CD4-positive, alpha-beta T cell treated with Interleukin-15 for 1 hour (primary cell): ENCODE measurements around the gene MLXIP.
"Not testable (repeated sequence)": the region's sequence is repeated elsewhere in the genome, so short reads cannot be mapped to it uniquely, and the experiment has no call there.

Experiments
- DNase-seq: peaks from one replicate; pipeline ENCODE4 v3.0.0-alpha.2; 2020

The MLXIP gene

GRCh38 chr12:122097927-122098756 lies 19.6 kb downstream of the MLXIP start:
- DNase-seq, result no peak

GRCh38 chr12:122099280-122099749 lies 20.8 kb downstream of the MLXIP start:
- no peak for DNase-seq

GRCh38 chr12:122099856-122100255 lies 21.3 kb downstream of the MLXIP start:
- no peak for DNase-seq

GRCh38 chr12:122100568-122100967 lies 22.0 kb downstream of the MLXIP start:
- no peak for DNase-seq

GRCh38 chr12:122102331-122102730 lies 23.8 kb downstream of the MLXIP start:
- no peak for DNase-seq

GRCh38 chr12:122104844-122105243 lies 26.3 kb downstream of the MLXIP start:
- DNase-seq, result no peak

- DNase-seq, result not testable (repeated sequence)
Measured at GRCh38 chr12:122105496-122105895, 26.9 kb downstream of the MLXIP start.

GRCh38 chr12:122106843-122107242 lies 28.3 kb downstream of the MLXIP start:
- DNase-seq, result no peak

GRCh38 chr12:122107261-122107660 lies 28.7 kb downstream of the MLXIP start:
- DNase-seq, result no peak

GRCh38 chr12:122111089-122111641 lies 32.6 kb downstream of the MLXIP start:
- no peak for DNase-seq

- DNase-seq, result no peak
Measured at GRCh38 chr12:122116707-122117535, 38.4 kb downstream of the MLXIP start.

- no peak for DNase-seq
Measured at GRCh38 chr12:122117979-122118378, 39.4 kb downstream of the MLXIP start.

- not testable (repeated sequence) for DNase-seq
Measured at GRCh38 chr12:122121341-122121740, 42.8 kb downstream of the MLXIP start.

- DNase-seq, result no peak
Measured at GRCh38 chr12:122121745-122122144, 43.2 kb downstream of the MLXIP start.

- peak; percentile 62 for DNase-seq
Measured at GRCh38 chr12:122123051-122123760, 44.6 kb downstream of the MLXIP start.

- no peak for DNase-seq
Measured at GRCh38 chr12:122123761-122124145, 45.2 kb downstream of the MLXIP start.

- no peak for DNase-seq
Measured at GRCh38 chr12:122124370-122124769, 45.8 kb downstream of the MLXIP start.

- no peak for DNase-seq
Measured at GRCh38 chr12:122125452-122126341, 47.1 kb downstream of the MLXIP start.

GRCh38 chr12:122126342-122126635 lies 47.7 kb downstream of the MLXIP start:
- no peak for DNase-seq

- DNase-seq, result no peak
Measured at GRCh38 chr12:122126713-122127597, 48.4 kb downstream of the MLXIP start.

- DNase-seq, result no peak
Measured at GRCh38 chr12:122127839-122128238, 49.3 kb downstream of the MLXIP start.
